ENCODE measurements around the gene ISOC2. TPM values are rescaled to one million over a fixed set of nuclear protein-coding genes. Genes with fewer than 3 reads are reported as not detected.
A peak's percentile ranks its signal among the peaks of the same experiment; 100 is the strongest.

The ISOC2 gene
- total RNA-seq, 1 donor from 2014 or later = 35.7 TPM

DNA sequence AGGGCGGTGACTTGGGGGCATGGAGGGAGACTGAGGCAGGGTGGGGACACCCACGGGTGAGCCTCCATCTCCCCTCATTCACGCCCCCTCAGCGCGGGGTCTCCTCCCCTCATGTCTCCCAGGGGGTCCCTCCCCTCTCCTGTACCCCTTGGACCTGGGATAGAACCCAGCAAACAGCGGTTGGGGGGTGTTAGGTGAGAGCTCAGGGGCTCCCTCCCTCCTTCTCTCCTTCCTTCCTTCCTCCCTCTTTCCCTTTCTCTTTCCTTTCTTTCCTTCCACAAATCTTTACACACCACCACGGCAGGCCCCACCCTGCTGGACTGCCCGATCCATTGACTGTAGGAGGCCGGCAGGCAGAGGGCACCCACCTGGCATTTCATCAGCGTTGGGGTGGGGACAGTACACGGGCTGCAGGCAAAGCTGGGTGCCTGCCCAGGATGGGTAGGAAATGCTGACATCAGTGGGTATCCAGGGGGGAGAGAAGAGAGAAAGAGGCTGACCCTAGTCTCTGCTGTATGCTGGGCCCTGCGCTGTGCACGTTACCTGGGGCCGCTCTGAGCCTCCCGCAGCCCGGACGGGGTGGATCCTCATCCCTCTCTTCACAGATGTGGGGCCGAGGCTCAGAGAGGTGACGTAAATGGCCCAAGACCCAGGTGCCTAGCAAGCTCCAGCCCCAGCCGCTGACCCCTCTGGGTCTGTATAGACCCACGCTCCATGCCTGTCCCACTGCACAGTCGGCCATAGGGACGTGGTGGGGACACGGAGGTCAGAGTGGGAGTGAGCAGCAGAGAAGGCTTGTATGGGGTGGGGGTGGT is 30.3 kb upstream of the ISOC2 start:
- ATAC-seq = no peak
- DNase-seq (ENCODE audit: low spot score) = no peak
- intact Hi-C loops (cut with DNase I) = no loop called here

DNA sequence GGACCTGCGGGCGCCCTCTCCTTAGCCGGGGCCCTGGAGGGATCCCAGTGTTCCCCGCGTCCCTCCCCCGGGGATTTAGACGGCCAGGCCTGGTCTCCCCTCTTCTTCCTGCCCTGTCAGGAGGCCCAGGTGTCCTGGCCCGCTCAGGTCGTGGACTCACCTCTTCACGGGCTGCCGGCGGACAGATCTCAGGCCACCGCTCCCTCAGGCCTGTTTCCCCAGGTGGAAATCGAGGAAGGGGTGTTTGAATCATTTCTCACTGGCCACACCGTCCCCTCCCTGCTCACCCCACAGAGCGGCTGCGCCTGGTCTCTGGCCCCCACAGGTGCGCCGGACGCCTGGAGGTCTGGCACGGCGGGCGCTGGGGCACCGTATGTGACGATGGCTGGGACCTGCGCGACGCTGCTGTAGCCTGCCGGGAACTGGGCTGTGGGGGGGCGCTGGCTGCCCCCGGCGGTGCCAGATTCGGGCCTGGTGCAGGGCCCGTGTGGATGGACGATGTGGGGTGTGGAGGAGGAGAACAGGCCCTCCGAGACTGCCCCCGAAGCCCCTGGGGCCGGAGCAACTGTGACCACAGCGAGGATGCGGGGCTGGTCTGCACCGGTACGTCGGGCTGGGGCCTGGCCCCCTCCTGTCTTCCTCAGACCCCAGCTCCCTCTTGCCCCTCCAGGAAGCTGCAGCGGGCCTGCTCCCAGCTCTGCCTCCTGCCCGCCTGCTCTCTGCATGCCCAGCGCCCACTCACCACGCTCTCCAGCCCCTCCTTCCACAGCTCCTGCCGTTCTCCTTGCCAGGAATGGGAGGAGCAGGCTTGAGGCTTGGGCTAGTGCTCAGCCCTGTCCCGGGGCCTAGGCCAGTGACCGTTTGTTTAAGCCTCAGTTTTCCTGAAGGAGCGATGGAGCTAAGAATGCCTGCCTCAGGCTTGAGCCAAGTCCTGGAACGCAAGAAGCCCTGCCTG is 29.3 kb upstream of the ISOC2 start:
- DNase-seq (ENCODE audit: low spot score) = no peak
- intact Hi-C loops (cut with DNase I) = no loop called here
- no peak for ATAC-seq

GRCh38 chr19:55489711-55490477 is 28.5 kb upstream of the ISOC2 start:
- ATAC-seq = no peak
- DNase-seq (ENCODE audit: low spot score) = no peak
- intact Hi-C loops (cut with DNase I) = no loop called here

DNA sequence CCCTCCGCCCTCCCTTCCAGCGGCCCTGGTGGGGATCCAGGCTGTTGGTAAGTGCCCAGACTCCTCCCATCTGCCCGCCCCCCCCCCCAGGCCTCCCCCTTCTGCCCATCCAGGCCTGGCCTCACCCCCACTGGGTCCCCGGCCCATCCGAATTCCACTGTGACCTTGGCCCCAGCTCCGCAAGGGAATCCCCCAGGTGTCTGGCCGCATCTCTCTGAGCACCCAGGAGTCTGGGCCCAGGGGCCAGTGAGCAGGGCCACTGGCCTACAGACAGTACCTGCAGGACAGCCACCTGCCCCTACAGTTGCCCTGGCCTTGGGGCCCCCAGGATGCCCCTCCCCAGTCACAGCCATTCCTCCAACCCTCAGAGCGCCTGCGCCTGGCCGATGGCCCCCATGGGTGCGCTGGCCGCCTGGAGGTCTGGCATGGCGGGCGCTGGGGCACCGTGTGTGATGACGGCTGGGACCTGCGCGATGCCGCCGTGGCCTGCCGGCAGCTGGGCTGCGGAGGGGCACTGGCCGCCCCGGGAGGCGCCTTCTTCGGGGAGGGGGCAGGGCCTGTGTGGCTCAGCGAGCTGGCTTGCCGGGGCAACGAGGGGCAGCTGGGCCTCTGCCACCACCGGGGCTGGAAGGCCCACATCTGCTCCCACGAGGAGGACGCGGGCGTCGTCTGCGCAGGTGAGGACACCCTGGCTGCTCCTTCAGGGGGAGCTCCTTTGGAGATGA is 27.7 kb upstream of the ISOC2 start:
- ATAC-seq (no peak), DNase-seq (ENCODE audit: low spot score) (no peak)
- intact Hi-C loops (cut with DNase I) = no loop called here

- intact Hi-C loops (cut with DNase I) = no loop called here
- DNase-seq (ENCODE audit: low spot score) (no peak), ATAC-seq (peak; percentile 25)
Measured at GRCh38 chr19:55487924-55488687, 26.7 kb upstream of the ISOC2 start, which contains the start of gene SSC5D. Gene SSC5D (plus strand): TSS chr19:55488436. CDS start chr19:55488590, 154 bp downstream.

DNA sequence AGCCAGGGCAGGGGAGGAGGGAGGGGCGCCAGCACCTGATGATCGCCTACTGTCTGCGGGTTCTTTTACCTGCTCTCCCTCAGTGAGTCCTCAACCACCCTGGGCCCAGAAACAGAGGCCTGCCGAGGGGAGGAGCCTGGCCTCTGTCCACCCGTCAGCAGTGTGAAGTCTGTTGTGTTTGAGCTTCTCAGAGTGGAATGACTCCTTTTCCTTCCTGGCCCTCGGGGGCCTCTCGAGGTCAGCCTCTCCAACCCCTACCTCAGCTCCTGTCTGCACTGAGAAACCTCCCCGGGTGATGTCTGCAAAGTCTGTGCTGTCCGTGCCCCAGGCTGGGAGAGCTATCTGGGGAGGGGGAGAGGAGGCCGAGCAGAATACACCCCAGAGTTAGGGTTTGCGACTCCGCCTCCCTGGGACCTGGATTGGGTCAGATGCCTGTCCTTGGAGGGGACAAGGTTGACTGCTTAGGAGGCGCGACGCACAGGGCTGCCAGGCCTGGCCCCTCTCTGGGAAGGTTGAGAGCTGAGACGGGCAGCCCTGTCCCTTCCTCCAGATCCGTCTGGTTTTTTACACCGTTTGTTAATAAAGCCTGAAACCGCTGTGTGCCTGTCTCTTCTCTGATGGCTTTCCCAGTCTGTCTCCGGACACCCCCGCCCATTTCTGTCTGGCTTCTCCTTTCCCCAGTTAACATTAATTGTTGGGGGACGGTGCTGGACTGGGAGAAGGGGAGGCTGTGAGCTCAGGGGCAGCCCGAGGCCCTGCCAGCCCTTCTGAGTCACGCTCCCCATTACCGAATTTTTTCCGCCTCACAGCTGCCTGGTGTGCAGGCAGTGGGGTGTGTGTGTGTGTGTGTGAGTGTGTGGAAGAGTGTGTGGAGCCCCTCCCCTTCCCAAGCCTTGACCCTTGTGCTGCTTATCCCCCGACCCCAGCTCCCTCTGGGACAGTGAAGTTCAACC is 25.8 kb upstream of the ISOC2 start:
- ATAC-seq (peak; percentile 78), DNase-seq (ENCODE audit: low spot score) (peak; percentile 87)
- intact Hi-C loops (cut with DNase I) = no loop called here

DNA sequence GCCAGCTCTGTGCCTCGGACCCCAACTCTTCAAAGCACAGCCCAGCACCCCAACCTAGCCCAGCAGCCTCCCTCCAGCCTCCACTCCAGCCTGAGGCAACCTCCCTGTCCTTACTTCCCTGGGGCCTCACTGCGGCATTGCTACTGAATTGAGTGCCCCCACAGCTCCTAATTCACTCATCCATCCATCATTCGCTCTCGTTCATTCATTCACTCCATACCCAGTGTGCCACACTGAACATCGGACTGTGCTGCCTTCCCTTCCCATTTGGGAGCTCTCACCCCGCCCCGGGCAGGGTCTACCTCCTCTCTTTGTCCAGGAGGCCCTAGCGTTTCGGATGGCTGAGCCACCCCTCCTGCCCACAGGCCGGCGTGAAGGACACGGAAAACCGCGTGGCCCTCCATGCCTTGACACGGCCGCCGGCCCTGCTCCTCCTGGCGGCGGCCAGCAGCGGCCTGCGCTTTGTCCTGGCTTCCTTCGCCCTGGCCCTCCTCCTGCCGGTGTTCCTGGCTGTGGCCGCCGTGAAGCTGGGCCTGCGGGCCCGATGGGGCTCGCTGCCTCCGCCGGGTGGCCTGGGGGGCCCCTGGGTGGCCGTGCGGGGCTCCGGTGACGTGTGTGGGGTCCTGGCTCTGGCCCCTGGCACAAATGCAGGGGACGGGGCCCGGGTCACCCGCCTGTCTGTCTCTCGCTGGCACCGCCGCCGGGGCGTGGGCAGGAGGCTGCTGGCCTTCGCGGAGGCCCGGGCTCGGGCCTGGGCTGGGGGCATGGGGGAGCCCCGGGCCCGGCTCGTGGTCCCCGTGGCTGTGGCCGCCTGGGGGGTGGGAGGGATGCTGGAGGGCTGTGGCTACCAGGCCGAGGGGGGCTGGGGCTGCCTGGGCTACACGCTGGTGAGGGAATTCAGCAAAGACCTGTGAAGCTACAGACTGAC is 24.9 kb upstream of the ISOC2 start:
- intact Hi-C loops (cut with DNase I) = no loop called here
- DNase-seq (ENCODE audit: low spot score) (no peak), ATAC-seq (no peak)

- no peak for ATAC-seq
Measured at GRCh38 chr19:55485439-55486011, 24.1 kb upstream of the ISOC2 start.

DNA sequence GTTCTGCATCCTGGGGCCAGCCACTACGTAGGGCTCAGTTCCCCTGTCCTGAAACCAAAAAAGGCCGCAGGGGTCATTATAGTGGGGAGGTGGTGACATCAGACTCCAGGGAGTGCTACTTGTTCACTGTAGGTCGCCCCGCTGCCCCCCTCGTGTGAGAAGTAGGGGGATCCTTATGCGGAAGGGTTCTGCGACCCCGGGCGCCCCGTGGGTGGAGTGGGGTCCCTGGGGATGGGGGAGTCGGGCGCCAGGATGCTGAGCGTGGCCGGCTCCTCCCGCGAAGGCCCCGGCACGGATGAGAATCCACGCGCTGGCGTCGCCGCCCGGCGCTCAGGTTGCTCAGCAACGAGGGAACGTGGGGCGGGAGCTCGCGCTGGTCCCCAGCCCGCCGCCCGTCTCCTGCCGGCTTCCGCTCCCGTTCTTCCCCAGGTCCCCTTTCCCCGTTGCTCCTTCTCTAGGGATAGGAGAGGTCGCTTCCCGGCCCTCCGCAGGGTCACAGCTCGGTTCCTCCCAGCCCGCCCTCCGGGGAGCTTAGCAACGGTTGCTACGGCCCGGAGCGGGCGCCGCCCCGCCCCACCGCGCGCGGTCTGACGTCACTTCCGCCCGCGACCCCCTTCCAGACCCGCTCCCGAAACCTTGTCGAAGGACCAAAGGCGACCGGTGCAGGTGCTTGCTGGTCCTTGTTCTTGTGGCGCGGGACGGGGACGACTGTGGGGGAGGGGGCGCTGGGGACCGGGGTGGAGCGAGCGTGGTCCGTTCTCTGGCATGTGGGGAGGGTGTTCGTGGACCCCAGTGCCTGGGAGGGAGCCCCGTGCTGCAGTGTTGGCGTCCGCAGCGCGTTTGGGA is 23.4 kb upstream of the ISOC2 start, which contains the start of gene NAT14:
NAT14 (plus strand) TSS at position 596 of the 846 bp plus-strand sequence. CDS start 521 bp downstream, outside the sequence.
- peak; percentile 63 for ATAC-seq

More at GRCh38 chr19:55485439-55486011, 24.1 kb upstream of the ISOC2 start:
- DNase-seq (ENCODE audit: low spot score) = no peak
- intact Hi-C loops (cut with DNase I) = no loop called here

DNA sequence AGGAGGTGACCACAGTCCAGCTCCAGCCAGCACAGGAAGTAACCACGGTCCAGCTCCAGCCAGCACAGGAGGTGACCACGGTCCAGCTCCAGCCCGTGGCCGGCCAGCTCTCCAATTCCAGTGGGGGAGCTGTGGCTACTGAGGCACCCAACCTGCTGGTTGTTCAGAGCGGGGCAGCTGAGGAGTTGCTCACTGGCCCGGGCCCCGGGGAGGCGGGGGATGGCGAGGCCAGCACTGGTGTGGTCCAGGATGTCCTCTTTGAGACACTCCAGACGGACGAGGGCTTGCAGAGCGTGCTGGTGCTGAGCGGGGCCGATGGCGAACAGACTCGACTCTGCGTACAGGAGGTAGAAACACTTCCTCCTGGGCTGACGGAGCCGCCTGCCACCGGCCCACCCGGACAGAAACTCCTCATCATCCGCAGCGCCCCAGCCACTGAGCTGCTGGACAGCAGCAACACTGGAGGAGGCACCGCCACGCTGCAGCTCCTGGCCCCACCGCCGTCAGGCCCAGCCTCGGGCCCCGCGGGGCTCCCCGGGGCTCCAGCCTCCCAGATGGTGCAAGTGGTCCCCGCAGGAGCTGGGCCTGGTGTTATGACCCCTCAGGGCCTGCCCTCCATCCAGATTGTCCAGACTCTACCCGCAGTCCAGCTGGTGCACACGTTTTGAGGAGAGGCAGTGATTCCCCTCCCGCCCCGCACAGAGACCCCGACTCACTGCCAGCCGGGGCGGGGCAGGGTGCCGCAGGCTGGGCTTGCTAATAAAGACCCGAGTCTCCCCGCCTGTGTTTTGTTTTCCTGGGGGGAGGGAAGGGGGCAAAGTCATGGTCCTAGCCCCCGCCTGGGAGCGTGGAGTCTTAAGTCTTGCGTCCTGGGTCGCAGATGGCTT is 22.5 kb upstream of the ISOC2 start:
- ATAC-seq = no peak
- no peak for DNase-seq (ENCODE audit: low spot score)
- intact Hi-C loops (cut with DNase I) = no loop called here

More for the DNA sequence above, 23.4 kb upstream of the ISOC2 start, which contains the start of gene NAT14:
- intact Hi-C loops (cut with DNase I) = no loop called here
- DNase-seq (ENCODE audit: low spot score) = no peak

- intact Hi-C loops (cut with DNase I) = no loop called here
- DNase-seq (ENCODE audit: low spot score) = no peak
- no peak for ATAC-seq
Measured at GRCh38 chr19:55482967-55483705, 21.7 kb upstream of the ISOC2 start.

DNA sequence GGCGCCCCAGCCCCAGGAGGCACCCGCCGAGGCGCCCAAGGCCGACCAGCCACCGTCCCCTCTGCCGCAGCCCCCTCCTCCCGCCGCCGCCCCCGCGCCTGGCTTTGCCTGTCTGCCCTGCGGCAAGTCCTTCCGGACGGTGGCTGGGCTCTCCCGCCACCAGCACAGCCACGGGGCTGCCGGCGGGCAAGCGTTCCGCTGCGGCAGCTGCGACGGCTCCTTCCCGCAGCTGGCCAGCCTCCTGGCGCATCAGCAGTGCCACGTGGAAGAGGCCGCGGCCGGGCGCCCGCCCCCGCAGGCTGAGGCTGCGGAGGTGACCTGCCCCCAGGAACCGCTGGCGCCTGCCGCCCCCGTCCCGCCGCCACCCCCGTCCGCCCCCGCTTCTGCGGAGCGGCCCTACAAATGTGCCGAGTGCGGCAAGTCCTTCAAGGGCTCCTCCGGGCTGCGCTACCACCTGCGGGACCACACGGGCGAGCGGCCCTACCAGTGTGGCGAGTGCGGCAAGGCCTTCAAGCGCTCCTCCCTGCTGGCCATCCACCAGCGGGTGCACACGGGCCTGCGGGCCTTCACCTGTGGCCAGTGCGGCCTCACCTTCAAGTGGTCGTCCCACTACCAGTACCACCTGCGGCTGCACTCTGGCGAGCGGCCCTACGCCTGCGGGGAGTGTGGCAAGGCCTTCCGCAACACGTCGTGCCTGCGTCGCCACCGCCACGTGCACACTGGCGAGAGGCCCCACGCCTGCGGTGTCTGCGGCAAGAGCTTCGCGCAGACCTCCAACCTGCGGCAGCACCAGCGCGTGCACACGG is 20.9 kb upstream of the ISOC2 start:
- ATAC-seq (no peak), DNase-seq (ENCODE audit: low spot score) (no peak)
- intact Hi-C loops (cut with DNase I) = no loop called here

Measured in sciatic nerve (tissue), 2 donors.